Adrenal gland (tissue), 12 donors: Measurements from ENCODE around the gene COL18A1. TPM values are rescaled to one million over a fixed set of nuclear protein-coding genes. Genes with fewer than 3 reads are reported as not detected.
A peak's percentile ranks its signal among the peaks of the same experiment; 100 is the strongest.
"Not testable (repeated sequence)": the region's sequence is repeated elsewhere in the genome, so short reads cannot be mapped to it uniquely, and the experiment has no call there.

Source experiments
- DNase-seq, 7 donors: peaks; one replicate each; pipeline ENCODE4 v3.0.0-alpha.2; 2019 to 2020
- H3K27ac ChIP-seq, 5 donors: fragments of 200-600 bp; sonication (generic) in 4 of 5; 1 replicate in 3 of 5; 2 replicates in 2 of 5; pipeline versions ENCODE4 v1.5.1 to v1.8.0; 2016 to 2020; ENCODE audit warnings: mild to moderate bottlenecking in 1 of 5
- H3K27me3 ChIP-seq: fragments of 200-600 bp; 2 replicates; pipeline ENCODE4 v1.8.0; 2021
- H3K36me3 ChIP-seq, 2 donors: fragments of 200-600 bp; replicated peaks in 1 of 2; 1 replicate in 1 of 2; 2 replicates in 1 of 2; pipeline versions ENCODE4 v1.5.1 to v1.8.0; 2018 to 2022
- H3K4me1 ChIP-seq, 2 donors: fragments of 200-600 bp; replicated peaks in 1 of 2; 1 replicate in 1 of 2; 2 replicates in 1 of 2; pipeline versions ENCODE4 v1.5.1 to v1.8.0; 2018 to 2021
- H3K4me3 ChIP-seq, 4 donors: fragments of 200-600 bp; sonication (generic) in 3 of 4; one replicate each; pipeline ENCODE4 v1.5.1; 2016 to 2018
- H3K9me3 ChIP-seq, 3 donors: fragments of 200-600 bp; sonication (generic) in 1 of 3; replicated peaks in 1 of 3; 1 replicate in 2 of 3; 2 replicates in 1 of 3; pipeline versions ENCODE4 v1.5.1 to v1.8.0; 2016 to 2021
- POLR2A ChIP-seq, 2 donors: fragments of 450-650 bp; IDR thresholded peaks; one replicate each; pipeline ENCODE4 v1.6.1; 2017; ENCODE audit warnings: antibody characterized with exemption in 2 of 2, mild to moderate bottlenecking in 2 of 2, moderate library complexity in 1 of 2
- WGBS, 4 donors: extraction: QIAGEN DNeasy Blood & Tissue Kit in 2 of 4; methylation state at CpG; one replicate each; pipeline versions ENCODE4 v1.1.5 to v1.1.7; 2013 to 2017; 5-methylcytosine and 5-hydroxymethylcytosine counted together
- intact Hi-C, 2 donors: fragments of 100-400 bp; cut with DNase I; formaldehyde crosslinking; loops; one replicate each; pipeline versions ENCODE4 v1.14.1 to v1.15.0; 2022 to 2023
- polyA plus RNA-seq, 3 donors: library from polyadenylated mRNA; stranded (reverse); fragments of 200-250 nt in 2 of 3; fragments of 350-450 nt in 1 of 3; fragmentation: Illumina TruSeq in 1 of 3; extraction: RNeasy Lipid Tissue Mini Kit (QIAGEN cat#74804) in 1 of 3; gene quantifications; one replicate each; pipeline ENCODE4 v1.2.3, GENCODE V29; 2013 to 2014
- total RNA-seq, 9 donors: library from RNA; depleted of rRNA in 4 of 9; stranded (reverse); fragments of >200 nt in 4 of 9; fragments of 120-200 nt in 1 of 9; fragmentation: NEBNext Ultra II Directional in 1 of 9; extraction: Animal tissue kit (Norgen Biotek cat#: 25700) in 1 of 9; gene quantifications; one replicate each; pipeline versions ENCODE4 v1.1.0 to v1.2.4, GENCODE V29; 2013 to 2023
- TF ChIP-seq, protein P1 (sequence below), 6 experiments: fragments of 450-650 bp in 4 of 6; fragments of 200-600 bp in 2 of 6; sonication (generic) in 1 of 6; IDR thresholded peaks; 1 replicate in 5 of 6; 2 replicates in 1 of 6; pipeline versions ENCODE4 v1.5.1 to v1.8.0; 2016 to 2021; ENCODE audit warnings: antibody characterized with exemption in 6 of 6, mild to moderate bottlenecking in 2 of 6, moderate library complexity in 1 of 6
- donor health status: healthy with polysubstance abuse.
- donor health status: Bipolar disorder and iron deficiency.
- donor health status: DM: yes; HTN: yes; CAD: no.
- donor health status: DM: no; HTN: no; CAD: no.
- donor health status: DM: no; HTN: no; CAD: no.
- donor health status: DM: yes; HTN: yes; CAD: no.

Gene COL18A1
- total and polyA plus RNA-seq, 12 donors: 10.9 to 244 (median 141) TPM

DNA sequence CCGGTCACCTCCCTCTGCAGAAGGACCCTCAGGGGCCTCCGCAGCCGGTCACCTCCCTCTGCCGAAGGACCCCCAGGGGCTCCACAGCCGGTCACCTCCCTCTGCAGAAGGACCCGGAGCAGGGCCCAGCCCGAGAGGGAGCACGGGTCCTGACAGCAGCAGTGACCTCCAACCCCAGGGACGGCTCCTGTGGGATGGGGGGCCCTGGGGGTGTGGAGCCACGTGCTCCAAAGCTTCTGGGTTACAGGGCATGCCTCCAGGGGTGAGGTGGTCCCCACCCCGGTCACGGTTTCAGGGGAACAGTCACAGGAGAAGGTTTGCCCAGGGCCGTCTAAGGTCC, 97.0 kb downstream of the COL18A1 start:
- intact Hi-C loops: no loop called here
- DNase-seq: peak in 2 of 7 donors; percentile 5 to 6
- no peak for TF ChIP-seq POLR2A (IDR thresholded peaks at IDR 0.05)
- TF ChIP-seq, protein P1, sequence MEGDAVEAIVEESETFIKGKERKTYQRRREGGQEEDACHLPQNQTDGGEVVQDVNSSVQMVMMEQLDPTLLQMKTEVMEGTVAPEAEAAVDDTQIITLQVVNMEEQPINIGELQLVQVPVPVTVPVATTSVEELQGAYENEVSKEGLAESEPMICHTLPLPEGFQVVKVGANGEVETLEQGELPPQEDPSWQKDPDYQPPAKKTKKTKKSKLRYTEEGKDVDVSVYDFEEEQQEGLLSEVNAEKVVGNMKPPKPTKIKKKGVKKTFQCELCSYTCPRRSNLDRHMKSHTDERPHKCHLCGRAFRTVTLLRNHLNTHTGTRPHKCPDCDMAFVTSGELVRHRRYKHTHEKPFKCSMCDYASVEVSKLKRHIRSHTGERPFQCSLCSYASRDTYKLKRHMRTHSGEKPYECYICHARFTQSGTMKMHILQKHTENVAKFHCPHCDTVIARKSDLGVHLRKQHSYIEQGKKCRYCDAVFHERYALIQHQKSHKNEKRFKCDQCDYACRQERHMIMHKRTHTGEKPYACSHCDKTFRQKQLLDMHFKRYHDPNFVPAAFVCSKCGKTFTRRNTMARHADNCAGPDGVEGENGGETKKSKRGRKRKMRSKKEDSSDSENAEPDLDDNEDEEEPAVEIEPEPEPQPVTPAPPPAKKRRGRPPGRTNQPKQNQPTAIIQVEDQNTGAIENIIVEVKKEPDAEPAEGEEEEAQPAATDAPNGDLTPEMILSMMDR (IDR thresholded peaks at IDR 0.05): no peak
- WGBS, 4 donors: 74 to 96% (median 85%) methylated on average over 3 to 13 of the region's 13 CpGs
- Histone ChIP-seq H3K27ac (no peak overlapping the region), H3K4me1 (no peaks in the 10 kb centered on the region), H3K27me3 (no peaks in the 10 kb centered on the region), H3K36me3 (peaks cover 0 to 18% of the 10 kb centered on the region in 2 donors), H3K4me3 (no peak overlapping the region), H3K9me3 (no peaks in the 10 kb centered on the region)

DNA sequence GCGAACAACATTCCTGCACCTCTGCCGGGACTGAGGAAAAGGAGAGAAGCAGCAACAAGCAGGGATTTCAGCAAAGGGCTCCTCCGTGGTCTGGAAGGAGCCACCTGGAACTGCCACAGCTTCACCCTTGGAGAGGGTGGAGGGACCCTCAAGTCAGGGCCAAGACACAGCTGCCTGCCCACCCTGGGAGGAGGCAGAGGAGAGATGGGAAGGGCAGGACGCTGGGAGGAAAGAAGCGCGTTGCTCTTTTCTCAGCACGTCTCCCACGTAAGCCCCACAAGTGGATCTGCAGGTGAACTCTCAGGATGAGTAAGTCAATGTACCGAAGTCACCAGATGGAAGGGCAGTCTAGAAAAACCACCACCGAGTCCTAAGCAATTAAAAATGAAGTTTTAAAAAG, 97.6 kb downstream of the COL18A1 start:
- intact Hi-C loops: no loop called here
- WGBS, 4 donors: 90 to 95% (median 91%) methylated on average over 10 of the region's 10 CpGs
- DNase-seq: peak in 2 of 7 donors; percentile 3 to 12
- no peaks in the 10 kb centered on the region for H3K4me1 ChIP-seq
- TF ChIP-seq, protein P1 (IDR thresholded peaks at IDR 0.05): no peak
- no peak for TF ChIP-seq POLR2A (IDR thresholded peaks at IDR 0.05)
- no peaks in the 10 kb centered on the region for H3K27me3 ChIP-seq
- no peak overlapping the region for H3K27ac ChIP-seq
- H3K9me3 ChIP-seq: no peaks in the 10 kb centered on the region
- H3K36me3 ChIP-seq: peaks cover 0 to 12% of the 10 kb centered on the region in 2 donors
- no peak overlapping the region for H3K4me3 ChIP-seq

DNA sequence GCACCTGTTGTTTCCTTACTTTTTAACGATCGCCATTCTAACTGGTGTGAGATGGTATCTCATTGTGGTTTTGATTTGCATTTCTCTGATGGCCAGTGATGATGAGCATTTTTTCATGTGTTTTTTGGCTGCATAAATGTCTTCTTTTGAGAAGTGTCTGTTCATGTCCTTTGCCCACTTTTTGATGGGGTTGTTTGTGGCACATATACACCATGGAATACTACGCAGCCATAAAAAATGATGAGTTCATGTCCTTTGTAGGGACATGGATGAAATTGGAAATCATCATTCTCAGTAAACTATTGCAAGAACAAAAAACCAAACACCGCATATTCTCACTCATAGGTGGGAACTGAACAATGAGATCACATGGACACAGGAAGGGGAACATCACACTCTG, 98.3 kb downstream of the COL18A1 start:
- H3K4me1 ChIP-seq, H3K27me3 ChIP-seq, intact Hi-C loops, H3K4me3 ChIP-seq, DNase-seq, H3K36me3 ChIP-seq, H3K9me3 ChIP-seq, H3K27ac ChIP-seq: not testable (repeated sequence)
- 86 to 100% (median 92%) methylated on average over 3 to 4 of the region's 4 CpGs for WGBS, 4 donors

DNA sequence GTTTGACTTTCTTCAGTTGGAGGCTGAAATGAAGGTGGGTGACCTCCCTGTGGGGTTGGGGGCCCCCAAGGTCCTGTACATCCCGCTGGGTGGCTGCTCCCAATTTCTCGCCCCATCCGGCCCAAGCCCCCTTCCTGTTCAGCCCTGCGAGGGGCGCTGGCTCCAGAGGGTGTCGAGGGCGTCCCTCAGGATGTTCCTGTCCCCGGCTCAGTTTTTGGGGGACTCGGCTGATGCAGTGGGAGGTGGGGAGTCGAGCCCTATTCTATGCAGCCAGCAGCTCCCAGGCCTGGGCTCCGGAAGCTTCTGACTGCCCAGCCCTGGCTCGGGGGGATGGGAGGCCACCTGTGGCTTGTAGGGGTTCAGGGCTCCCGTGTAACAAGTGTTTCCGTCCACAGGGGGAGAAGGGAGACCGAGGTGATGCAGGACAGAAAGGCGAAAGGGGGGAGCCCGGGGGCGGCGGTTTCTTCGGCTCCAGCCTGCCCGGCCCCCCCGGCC, 99.1 kb downstream of the COL18A1 start:
- Histone ChIP-seq H3K27me3 (no peaks in the 10 kb centered on the region), H3K36me3 (peaks cover 0 to 4% of the 10 kb centered on the region in 2 donors), H3K4me3 (no peak overlapping the region), H3K27ac (no peak overlapping the region), H3K9me3 (no peaks in the 10 kb centered on the region), H3K4me1 (no peaks in the 10 kb centered on the region)
- intact Hi-C loops: no loop called here
- TF ChIP-seq, protein P1 (IDR thresholded peaks at IDR 0.05): no peak
- TF ChIP-seq POLR2A (IDR thresholded peaks at IDR 0.05): no peak
- peak in 2 of 7 donors; percentile 6 to 17 for DNase-seq
- WGBS, 4 donors: 90 to 93% (median 92%) methylated on average over 12 to 22 of the region's 22 CpGs
